Amniotic stem cell (primary cell): Measurements from ENCODE around the gene DBI.
A peak's percentile ranks its signal among the peaks of the same experiment; 100 is the strongest.

Source experiments
- DNase-seq: peaks from one replicate; lab custom pipeline; 2025; lab: John Stamatoyannopoulos, UW

The DBI gene

GRCh38 chr2:119366649-119367471 is at the start of gene DBI, which contains the start of gene C2orf76:
DBI (plus strand) TSS chr2:119366977; CDS start chr2:119367052, 75 bp downstream.
C2orf76 (minus strand) TSS chr2:119366834; CDS start chr2:119339959, 26,875 bp downstream.
- peak; percentile 93 for DNase-seq

GRCh38 chr2:119317554-119317953 is 49.2 kb upstream of the DBI start:
- DNase-seq = no peak

GRCh38 chr2:119319593-119319992 is 47.2 kb upstream of the DBI start:
- no peak for DNase-seq

GRCh38 chr2:119323459-119323858 is 43.3 kb upstream of the DBI start:
- DNase-seq = no peak

- DNase-seq = no peak
Observed at GRCh38 chr2:119324685-119325270, 42.0 kb upstream of the DBI start.

GRCh38 chr2:119326938-119327337 is 39.8 kb upstream of the DBI start:
- DNase-seq = no peak

GRCh38 chr2:119327431-119327830 is 39.3 kb upstream of the DBI start:
- no peak for DNase-seq

GRCh38 chr2:119332953-119333352 is 33.8 kb upstream of the DBI start:
- DNase-seq = no peak

GRCh38 chr2:119333360-119333759 is 33.4 kb upstream of the DBI start:
- DNase-seq = no peak

- no peak for DNase-seq
Observed at GRCh38 chr2:119333833-119334232, 32.9 kb upstream of the DBI start.

GRCh38 chr2:119337749-119338148 is 29.0 kb upstream of the DBI start:
- no peak for DNase-seq

- no peak for DNase-seq
Observed at GRCh38 chr2:119338272-119338671, 28.5 kb upstream of the DBI start.

- no peak for DNase-seq
Observed at GRCh38 chr2:119338826-119339561, 27.8 kb upstream of the DBI start.

GRCh38 chr2:119339562-119339923 is 27.2 kb upstream of the DBI start:
- no peak for DNase-seq

- DNase-seq = no peak
Observed at GRCh38 chr2:119341684-119342083, 25.1 kb upstream of the DBI start.

GRCh38 chr2:119349289-119349688 is 17.5 kb upstream of the DBI start:
- DNase-seq = no peak

GRCh38 chr2:119350311-119350998 is 16.3 kb upstream of the DBI start:
- no peak for DNase-seq

- no peak for DNase-seq
Observed at GRCh38 chr2:119352357-119352756, 14.4 kb upstream of the DBI start.

- no peak for DNase-seq
Observed at GRCh38 chr2:119354860-119355259, 11.9 kb upstream of the DBI start.

- no peak for DNase-seq
Observed at GRCh38 chr2:119359774-119360173, 7.0 kb upstream of the DBI start.

- DNase-seq = no peak
Observed at GRCh38 chr2:119360423-119360966, 6.3 kb upstream of the DBI start.

- DNase-seq = no peak
Observed at GRCh38 chr2:119364798-119365197, 2.0 kb upstream of the DBI start.
